ENCODE results near the gene TENM4.

DNA sequence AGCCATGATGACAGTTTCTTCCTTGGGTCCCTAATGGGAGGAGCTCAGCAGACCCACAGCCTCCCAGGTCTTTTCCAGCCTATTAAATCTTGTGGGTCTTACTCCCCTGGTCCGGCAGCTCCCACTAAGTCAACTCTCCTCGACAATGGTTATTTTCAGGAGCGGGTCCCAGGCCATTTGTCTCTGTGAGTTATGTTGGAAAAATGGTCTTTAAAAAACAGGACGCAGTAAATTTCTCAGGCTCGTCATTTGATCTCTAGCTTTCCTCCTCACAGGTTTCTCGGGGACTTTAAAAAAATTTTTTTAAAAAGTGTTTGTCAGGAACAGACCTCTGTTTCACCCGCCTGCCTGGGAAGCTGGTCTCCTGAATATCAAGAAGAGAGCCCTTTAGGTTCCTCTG, 468.7 kb downstream of the TENM4 start:
- TF ChIP-seq, protein P1, sequence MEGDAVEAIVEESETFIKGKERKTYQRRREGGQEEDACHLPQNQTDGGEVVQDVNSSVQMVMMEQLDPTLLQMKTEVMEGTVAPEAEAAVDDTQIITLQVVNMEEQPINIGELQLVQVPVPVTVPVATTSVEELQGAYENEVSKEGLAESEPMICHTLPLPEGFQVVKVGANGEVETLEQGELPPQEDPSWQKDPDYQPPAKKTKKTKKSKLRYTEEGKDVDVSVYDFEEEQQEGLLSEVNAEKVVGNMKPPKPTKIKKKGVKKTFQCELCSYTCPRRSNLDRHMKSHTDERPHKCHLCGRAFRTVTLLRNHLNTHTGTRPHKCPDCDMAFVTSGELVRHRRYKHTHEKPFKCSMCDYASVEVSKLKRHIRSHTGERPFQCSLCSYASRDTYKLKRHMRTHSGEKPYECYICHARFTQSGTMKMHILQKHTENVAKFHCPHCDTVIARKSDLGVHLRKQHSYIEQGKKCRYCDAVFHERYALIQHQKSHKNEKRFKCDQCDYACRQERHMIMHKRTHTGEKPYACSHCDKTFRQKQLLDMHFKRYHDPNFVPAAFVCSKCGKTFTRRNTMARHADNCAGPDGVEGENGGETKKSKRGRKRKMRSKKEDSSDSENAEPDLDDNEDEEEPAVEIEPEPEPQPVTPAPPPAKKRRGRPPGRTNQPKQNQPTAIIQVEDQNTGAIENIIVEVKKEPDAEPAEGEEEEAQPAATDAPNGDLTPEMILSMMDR (IDR thresholded peaks at IDR 0.05; ENCODE audit: borderline replicate concordance, extremely low read depth, low read length, poor library complexity, severe bottlenecking) = no peak
- no peak for TF ChIP-seq EZH2 (IDR thresholded peaks at IDR 0.05; ENCODE audit: borderline replicate concordance, low read depth, low read length, severe bottlenecking)

Data from DND-41 (cell line).